Epithelial cell of proximal tubule (primary cell): ENCODE results near the gene FAAP100. TPM values are rescaled to one million over a fixed set of nuclear protein-coding genes. Genes with fewer than 3 reads are reported as not detected.
A peak's percentile ranks its signal among the peaks of the same experiment; 100 is the strongest.

Source experiments
- DNase-seq: peaks from one replicate; pipeline ENCODE4 v3.0.0-alpha.2; 2011; ENCODE audit warnings: low read depth
- H3K4me3 ChIP-seq: 2 replicates; pipeline ENCODE4 v1.5.1; 2011; ENCODE audit warnings: low read depth, mild to moderate bottlenecking, low read length
- total RNA-seq: library from RNA; depleted of rRNA; stranded (reverse); fragments of >200 nt; gene quantifications from 2 replicates; pipeline ENCODE4 v1.2.3, GENCODE V29; 2015
- TF ChIP-seq, protein P1 (sequence below): conservative IDR thresholded peaks from 2 replicates; pipeline ENCODE4 v1.5.1; 2012; ENCODE audit warnings: low read depth, mild to moderate bottlenecking, low read length

FAAP100 gene, protein sequence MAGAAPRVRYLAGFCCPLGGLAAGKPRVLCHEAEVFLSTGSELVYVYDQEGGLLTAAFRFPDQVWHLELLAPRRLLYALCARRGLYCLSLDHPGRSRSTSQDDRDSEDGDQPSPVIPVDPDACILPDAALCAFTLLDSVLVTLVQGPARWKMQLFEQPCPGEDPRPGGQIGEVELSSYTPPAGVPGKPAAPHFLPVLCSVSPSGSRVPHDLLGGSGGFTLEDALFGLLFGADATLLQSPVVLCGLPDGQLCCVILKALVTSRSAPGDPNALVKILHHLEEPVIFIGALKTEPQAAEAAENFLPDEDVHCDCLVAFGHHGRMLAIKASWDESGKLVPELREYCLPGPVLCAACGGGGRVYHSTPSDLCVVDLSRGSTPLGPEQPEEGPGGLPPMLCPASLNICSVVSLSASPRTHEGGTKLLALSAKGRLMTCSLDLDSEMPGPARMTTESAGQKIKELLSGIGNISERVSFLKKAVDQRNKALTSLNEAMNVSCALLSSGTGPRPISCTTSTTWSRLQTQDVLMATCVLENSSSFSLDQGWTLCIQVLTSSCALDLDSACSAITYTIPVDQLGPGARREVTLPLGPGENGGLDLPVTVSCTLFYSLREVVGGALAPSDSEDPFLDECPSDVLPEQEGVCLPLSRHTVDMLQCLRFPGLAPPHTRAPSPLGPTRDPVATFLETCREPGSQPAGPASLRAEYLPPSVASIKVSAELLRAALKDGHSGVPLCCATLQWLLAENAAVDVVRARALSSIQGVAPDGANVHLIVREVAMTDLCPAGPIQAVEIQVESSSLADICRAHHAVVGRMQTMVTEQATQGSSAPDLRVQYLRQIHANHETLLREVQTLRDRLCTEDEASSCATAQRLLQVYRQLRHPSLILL
- 33.8 and 38.2 TPM in 2 replicates for total RNA-seq

DNA sequence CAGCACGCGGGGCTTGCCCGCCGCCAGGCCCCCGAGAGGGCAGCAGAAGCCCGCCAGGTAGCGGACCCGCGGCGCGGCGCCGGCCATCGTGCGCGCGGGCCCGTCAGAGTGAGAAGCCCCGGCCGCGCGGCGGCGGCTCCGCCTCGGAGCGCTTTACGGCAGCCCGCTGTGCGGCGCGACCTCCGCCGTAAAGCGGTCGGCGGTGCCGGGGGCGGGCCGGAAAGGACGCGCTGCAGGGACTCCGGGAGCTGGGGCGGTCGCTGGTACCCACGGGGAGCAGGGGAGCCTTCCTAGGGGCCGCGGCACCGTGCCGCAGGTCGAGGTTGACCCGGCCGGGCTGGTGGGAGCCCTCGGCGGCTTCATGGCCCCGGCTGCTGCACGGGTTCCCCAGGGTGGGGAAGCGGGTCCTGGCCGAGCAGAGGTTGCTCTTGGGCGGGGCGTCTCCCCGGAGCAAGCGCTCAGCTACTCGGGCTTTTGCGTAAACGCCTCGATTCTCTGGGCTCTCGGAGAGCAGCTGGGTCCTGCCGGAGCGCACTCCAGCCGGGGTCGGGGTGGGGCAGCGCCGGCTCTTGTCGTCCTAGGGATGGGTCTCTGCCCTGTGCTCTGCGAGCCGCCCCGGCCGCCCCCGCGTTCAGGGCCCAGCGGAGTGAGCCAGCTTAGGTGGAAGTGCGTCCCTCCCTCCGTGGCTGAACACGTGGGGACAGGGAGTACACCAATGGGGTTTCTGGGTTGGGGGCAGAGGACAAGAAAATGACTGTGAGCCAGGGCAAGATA is at the start of gene FAAP100:
Gene FAAP100, minus strand, starts transcription at position 110 of the 774 bp plus-strand sequence. Its CDS starts 23 bp downstream, at position 87.
- H3K4me3 ChIP-seq: peak within 1 kb of the TSS; percentile 94
- TF ChIP-seq, protein P1, sequence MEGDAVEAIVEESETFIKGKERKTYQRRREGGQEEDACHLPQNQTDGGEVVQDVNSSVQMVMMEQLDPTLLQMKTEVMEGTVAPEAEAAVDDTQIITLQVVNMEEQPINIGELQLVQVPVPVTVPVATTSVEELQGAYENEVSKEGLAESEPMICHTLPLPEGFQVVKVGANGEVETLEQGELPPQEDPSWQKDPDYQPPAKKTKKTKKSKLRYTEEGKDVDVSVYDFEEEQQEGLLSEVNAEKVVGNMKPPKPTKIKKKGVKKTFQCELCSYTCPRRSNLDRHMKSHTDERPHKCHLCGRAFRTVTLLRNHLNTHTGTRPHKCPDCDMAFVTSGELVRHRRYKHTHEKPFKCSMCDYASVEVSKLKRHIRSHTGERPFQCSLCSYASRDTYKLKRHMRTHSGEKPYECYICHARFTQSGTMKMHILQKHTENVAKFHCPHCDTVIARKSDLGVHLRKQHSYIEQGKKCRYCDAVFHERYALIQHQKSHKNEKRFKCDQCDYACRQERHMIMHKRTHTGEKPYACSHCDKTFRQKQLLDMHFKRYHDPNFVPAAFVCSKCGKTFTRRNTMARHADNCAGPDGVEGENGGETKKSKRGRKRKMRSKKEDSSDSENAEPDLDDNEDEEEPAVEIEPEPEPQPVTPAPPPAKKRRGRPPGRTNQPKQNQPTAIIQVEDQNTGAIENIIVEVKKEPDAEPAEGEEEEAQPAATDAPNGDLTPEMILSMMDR: no peak
- no peak for DNase-seq

DNA sequence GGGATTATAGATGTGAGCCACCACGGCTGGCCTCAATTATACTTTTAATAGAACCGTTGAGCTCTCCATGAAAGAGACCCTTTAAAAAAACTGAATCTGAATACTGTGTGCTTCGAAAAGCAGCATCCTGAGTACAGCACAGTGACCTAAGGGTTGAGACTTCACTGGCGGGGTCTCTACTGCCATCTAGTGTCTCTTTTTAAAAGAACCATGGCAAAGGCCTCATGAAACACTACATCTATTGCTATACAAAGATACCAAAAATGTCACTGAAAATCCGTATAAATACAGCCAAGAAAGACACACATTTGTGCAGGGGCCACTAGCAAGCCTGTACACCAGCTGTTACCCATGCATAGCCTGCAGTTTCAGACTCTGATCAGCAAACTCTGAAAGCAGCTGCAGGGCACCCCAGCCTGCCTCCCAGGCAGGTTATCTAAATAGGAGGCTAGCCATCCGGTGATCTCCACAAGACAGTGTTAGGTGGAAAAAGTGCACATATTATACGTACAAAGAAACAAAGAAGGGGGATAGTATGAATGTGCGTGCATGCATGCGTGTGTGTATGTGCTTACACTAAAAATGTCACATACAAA is 49.5 kb upstream of the FAAP100 start:
- no peak for DNase-seq
- TF ChIP-seq, protein P1: peak; percentile 87
- no peak overlapping the region for H3K4me3 ChIP-seq

DNA sequence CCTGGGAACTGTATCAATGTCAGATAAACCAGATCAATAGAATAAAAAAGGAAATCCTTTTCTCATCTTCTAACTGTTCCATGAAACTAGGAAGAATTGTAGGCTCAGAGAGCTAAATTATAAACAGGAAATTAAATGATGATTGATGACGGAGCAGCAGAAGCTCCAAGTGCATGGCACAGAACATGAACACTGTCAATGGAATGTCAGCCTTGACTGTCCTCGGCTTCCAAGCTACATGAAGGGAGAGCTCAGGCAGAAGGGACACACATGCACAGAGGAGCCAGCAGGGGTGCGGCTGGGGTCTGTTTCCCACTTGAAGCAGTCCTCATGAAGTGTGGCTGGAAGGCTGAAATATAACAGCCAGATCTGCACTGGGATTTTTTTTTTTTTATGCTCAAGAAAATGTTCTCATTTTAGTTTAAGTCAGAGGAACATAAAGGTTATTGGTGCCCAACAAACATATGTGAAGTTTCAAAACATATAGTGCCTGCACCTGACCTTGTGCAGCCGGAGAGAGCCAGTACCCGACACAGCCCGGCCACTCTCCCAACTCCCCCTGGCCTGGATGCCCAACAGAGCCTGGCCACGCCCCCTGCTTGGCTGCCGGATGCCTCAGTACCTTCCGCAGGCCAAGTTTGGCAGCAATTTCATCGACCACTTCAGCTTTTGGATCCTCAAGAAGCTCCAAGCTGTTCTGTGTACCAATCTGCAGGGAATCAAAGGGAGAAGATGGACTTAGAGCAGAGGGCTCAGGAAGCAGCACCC is 47.8 kb upstream of the FAAP100 start:
- TF ChIP-seq, protein P1: no peak

DNA sequence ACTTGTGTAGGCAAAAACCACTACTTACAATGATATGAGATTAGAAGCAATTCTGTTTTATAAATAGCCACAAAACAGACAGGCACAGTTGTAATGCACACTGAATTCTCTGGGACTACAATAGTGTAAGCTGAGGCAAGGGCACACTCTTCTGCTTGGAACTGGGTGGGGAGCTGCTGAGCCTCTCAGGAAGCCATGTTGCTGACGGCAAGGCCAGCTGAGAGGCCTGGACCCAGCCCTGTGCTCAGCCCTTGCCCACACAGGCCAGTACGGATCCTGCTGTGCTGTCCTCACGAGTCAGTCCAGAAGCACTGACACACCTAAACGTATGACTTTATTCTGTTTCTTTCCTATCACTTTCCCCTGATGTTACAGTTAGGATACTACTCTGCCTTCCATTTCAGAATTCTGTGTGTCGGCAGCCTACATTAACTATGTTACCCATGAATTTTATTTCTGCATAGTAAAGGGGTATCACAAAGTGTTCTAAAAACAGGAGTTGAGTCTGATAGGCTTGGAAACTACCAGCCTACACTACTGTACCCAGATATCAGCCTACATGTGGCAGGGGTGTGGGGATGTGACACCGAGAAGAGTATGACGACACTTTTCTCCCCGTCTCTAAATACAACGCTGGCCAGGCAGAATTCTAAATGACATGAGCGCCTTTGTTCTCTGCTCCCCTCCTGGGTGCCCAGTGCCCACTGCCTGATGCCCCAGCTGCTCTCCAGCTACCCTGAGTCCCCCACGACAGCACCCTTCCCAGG is 41.1 kb upstream of the FAAP100 start:
- H3K4me3 ChIP-seq: no peak overlapping the region
- TF ChIP-seq, protein P1: no peak
- no peak for DNase-seq

More for the DNA sequence above, 47.8 kb upstream of the FAAP100 start:
- no peak overlapping the region for H3K4me3 ChIP-seq
- no peak for DNase-seq

DNA sequence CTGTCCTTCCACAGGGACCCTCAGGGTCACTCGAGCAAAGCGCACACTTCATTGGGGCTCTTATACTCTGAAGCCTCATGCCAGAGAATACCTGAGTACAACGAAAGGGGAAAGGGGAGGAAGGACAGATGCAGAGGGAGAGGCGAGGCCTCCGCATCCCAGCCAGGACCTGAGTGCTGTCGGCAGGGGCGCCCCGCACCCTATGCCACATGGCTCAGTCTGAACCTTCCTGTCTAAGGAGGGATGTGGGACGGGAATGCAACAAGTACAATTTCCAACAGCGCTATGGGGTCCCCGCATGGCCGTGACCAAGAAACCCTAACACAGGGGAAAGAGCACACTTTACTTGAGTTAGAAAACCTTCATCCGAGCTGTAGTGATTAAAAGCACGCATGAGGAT is 39.8 kb upstream of the FAAP100 start:
- TF ChIP-seq, protein P1: no peak
- H3K4me3 ChIP-seq: no peak overlapping the region
- DNase-seq: no peak
